ENCODE data around the gene CRYBG2.

CRYBG2 gene

DNA sequence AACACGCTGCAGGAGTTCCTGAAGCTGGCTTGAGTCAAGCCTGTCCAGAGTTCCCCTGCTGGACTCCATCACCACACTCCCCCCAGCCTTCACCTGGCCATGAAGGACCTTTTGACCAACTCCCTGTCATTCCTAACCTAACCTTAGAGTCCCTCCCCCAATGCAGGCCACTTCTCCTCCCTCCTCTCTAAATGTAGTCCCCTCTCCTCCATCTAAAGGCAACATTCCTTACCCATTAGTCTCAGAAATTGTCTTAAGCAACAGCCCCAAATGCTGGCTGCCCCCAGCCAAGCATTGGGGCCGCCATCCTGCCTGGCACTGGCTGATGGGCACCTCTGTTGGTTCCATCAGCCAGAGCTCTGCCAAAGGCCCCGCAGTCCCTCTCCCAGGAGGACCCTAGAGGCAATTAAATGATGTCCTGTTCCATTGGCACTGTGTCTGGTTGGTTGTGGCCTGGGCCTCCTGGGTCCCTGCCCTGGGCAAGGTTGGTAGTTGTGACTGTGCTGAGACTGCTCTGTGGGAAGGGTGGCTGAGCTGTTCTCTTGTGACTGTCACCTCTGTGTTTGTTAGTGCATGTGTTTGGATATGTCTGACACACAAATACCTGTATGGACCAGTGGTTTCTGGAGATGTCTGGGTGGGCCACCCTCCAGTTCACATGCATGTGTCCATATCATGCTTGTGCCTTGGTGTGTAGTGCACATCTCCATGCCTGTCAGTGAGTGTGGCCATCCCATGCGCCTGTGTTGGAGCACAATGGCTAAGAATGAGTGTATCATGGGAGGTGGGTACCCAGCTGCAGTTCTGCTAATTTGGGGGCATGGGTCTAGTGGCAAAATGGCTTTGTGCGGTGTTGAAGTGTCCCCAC lies 72.6 kb downstream of the CRYBG2 start:
- DNase-seq (ENCODE audit: low read depth in 2 of 2), result no peak

DNA sequence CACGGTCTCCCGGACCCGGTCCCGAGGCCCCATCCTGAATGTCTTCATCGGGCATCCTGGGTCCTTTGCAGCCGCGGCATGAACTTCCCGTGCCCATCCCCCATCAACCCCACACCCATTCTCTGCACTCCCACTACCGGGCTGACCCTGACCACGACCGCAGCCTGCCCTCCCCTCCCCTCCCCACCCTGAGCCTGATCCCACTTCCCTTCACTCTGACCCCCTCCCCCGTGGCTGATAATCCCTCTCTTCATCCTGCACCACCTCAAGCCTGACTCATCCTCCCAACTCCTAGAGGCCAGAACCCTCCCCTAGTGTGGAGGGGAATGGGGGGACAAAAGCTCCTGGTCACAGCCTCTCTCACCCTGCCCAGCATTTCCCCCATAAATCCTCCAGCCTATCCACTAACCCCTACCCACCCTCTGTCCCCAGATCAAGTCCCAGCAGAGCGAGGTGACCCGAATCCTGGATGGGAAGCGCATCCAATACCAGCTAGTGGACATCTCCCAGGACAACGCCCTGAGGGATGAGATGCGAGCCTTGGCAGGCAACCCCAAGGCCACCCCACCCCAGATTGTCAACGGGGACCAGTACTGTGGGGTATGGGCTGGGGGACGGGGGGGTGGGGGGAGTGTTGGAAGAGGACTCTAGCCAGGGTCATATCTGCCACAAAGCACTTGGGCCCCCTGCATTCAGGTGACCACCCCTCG lies 73.4 kb downstream of the CRYBG2 start:
- DNase-seq (ENCODE audit: low read depth in 2 of 2), result no peak

DNA sequence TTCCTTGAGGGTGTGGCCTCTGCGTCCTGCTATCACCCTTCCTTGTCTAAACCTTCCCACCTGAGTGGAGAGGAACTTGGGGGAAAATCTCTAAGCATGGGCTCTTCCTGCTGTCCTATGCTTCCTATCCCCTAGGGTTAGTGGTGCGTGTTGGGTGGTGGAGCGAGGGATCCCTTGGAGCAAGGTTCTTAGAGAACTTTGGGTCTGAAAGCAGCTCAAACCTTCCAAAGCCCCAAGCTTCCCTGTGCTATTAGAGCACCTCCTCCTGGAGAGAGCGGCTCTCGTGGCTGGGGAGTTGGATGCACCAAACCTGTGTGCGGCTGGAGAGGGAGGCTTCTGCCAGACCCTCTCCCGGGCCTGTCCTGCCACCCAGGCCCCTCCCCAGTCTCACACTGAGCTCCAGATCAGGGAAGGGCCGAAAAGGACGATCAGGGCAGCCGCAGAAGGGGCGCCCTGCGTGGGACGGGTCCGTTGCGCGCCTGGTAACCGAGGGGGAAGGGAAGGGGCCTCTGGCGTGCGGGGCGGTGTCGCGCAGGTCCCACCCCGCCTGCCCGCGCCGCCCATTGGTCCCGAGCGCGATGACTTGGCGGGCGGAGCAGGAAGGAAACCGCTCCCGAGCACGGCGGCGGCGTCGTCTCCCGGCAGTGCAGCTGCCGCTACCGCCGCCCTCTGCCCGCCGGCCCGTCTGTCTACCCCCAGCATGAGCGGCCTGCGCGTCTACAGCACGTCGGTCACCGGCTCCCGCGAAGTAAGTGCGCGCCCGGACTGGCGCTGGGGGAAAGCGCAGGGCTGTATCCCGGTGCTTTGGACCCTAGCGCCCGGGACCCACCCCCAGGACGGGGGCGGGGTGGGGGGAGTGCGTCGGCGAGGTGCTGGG lies 74.2 kb downstream of the CRYBG2 start, which contains the start of gene SH3BGRL3:
TSS of gene SH3BGRL3 (plus strand) at position 631 of the 877 bp plus-strand sequence. CDS start at position 701, 70 bp downstream.
- DNase-seq (ENCODE audit: low read depth in 2 of 2), result peak; percentile 66 to 67

DNA sequence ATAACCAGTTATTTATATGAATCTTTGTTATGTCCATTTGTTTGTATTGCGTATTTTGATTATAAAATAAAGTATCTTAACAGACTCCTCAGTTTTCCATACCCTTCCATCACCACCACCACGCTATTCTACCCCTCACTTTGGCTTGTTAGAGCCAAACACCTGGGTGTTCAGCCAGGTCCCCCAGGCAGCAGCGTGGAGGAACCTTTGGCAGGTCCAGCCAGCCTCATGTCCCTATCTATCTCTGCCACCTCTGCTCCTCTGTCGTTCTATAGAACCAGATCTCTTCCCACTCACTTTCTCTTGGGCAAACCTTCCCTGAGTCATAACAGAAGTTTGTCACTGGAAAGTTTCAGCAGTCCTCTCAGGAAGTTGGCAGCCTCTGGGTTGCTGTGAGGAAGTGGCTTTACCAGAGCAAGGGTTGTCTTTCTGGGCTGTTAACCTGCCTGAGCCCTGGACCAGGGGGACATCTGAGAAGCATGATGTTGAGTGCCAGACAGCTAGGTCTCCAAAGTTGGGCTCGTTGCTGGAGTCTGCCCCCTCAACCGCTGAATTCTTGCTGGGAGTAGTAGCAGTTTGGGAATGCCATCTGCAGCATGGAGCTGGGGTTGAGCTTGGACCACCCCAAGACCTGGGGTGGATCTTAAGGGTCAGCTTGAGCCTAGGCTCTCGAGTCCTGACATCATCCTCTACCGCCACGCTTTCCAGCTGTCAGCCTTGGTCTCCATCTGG lies 75.0 kb downstream of the CRYBG2 start:
- no peak for DNase-seq (ENCODE audit: low read depth in 2 of 2)

DNA sequence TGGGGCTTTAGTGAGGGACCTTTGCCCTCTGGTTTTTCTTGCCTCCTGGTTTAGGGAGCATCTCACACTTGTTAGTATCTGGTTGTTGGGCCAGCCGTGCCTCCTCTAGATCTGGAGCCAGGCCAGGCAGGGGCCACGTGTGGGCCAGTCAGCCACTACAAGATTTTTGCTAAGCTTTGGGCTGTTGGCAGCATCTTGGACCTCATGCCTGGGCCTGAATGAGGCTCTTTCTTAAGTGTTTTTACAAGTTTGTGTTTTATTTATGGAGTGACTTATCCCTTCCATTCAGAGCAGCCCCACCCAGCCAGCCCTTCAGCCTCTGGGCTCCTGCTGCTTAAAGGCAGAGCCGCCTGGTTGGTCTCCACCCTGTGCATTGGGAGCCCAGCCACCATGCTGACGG lies 75.6 kb downstream of the CRYBG2 start:
- DNase-seq (ENCODE audit: low read depth in 2 of 2), result no peak

DNA sequence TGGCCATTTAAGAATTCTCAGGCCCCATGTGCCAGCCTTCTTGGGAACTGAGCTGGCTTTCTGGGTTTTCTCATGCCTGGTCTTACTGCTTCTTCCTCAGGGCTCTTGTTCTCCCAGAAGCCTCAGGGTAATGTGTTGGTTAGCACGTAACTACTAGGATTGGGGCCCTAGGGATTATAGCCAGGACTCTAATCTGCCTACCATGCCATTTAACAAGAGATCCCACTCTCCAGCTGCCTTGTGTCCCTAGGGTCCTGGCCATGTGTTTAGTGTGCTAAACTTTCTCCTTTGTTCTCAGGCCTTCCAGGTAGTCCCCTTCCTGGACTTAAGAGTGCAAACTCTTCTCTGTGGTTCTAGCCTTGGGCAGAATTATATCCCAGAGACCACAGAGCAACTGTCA lies 76.2 kb downstream of the CRYBG2 start:
- DNase-seq (ENCODE audit: low read depth in 2 of 2), result no peak

DNA sequence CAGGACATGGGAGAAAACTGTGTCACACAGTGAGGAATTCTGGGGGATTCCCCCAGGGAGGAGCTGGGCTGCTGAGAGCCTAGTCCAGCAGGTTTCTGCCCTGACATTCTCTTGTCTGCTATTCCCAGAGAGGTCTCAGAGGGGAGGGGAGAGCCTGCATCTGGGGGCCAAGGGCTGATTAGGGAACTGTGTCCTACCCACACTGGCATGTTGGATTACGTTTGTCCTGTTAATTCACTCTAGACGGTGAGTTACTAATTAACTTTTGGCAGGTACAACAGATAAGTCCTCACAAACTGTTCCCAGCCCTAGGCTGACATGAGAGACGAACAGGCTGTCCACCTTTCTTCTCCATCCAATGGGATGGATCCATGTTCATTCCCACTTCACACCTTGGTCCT lies 76.7 kb downstream of the CRYBG2 start:
- DNase-seq (ENCODE audit: low read depth in 2 of 2), result no peak

DNA sequence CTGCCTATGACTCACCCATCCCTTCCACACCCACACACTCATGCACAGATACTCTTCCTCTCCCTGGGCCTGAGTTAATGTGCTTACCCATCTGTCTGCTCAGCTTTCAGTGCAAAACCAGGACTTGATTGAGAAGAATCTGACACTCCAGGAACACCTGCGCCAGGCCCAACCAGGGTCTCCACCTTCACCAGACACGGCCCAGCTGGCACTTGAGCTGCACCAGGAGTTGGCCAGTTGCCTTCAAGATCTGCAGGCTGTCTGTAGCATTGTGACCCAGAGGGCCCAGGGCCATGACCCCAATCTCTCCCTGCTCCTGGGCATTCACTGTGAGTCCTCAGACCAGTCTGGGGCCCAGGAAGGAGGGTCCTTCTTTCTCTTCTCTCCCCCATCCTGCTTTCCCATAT lies 77.5 kb downstream of the CRYBG2 start:
- no peak for DNase-seq (ENCODE audit: low read depth in 2 of 2)

DNA sequence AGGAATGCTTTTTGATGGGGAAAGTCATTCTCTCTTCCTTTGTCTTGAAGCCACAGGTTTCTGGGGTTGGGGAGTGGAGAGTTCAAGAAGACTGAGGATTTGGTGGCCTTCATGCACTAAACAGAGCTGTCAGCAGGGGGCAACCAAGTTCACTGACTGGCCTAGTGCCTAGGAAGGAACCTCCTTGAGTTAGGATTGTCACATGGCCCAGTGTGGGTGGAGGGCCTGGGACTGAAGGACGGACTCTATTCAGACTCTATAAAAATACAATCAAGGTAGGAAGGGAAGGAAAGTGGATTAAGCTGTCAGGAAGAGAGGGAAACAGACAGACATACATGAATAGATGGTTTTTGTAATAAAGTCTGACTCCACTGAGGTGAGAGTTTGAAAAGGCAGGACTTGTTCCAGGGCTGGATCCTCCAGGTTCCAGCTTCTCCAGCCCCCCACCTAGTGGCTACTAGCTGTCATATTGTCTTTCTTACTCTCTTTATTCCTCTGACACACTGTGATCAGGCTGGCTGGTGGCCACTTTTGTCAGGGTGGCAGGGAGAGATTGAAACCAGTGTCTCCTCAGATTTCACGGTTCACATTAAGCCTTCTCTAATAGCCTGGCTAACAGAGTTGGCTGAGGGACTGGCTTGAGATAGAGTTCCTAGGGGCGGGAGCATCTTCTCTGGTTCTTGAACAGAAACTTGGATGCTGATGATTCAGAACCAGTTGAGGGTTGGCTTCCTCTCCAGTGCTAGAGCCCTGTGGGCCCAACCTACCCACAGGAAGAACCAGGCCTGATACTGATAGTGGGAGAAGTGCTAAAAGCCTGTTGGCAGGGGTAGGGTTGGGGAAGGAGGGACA lies 78.1 kb downstream of the CRYBG2 start:
- DNase-seq (ENCODE audit: low read depth in 2 of 2), result peak; percentile 52 to 62

DNA sequence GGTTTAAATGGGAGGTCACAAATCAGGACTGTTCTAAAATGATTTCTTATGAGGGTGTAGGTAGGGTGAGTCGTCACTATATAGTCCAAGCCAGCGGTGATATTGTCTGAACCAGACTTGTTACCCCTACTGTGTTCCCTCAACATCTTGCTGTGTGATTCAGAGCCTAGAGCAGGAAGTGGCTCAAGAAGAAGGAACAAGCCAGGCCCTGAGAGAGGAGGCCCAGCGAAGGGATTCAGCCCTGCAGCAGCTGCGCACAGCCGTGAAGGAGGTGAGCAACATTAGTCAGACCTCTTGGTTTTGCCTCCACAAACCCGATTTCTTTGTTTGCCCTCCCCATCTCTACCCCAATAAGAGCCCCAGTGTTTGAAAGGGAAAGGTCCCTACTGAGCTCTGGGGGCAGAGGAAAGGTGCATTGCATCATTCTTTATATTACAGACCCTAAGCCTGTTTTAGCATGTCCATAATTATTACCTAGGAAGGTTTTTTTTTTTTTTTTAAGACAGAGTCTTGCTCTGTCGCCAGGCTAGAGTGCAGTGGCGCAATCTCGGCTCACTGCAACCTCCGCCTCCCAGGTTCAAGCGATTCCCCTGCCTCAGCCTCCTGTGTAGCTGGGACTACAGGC lies 79.0 kb downstream of the CRYBG2 start:
- no peak for DNase-seq (ENCODE audit: low read depth in 2 of 2)

Measured in stimulated activated CD8-positive, alpha-beta memory T cell treated with anti-CD3 and anti-CD28 coated beads, Interleukin-7, amount 100 ng/mL, for 1 hour (primary cell).